HepG2 (cell line): ENCODE data around the gene CSNK1E. TPM values are rescaled to one million over a fixed set of nuclear protein-coding genes. Genes with fewer than 3 reads are reported as not detected.

ENCODE experiments used
- ATAC-seq: fragments of 200-7000 bp; cut with Tn5 transposase; 3 replicates; pipeline ENCODE4 v1.9.1; 2020; ENCODE audit warnings: mild to moderate bottlenecking, moderate library complexity
- BruUV-seq: library from RNA; stranded (reverse); fragments of 400-500 nt; replicated peaks from 2 replicates; lab custom pipeline; 2021; lab: Mats Ljungman, UMichigan
- CTCF ChIA-PET: fragments of 300-600 bp; formaldehyde crosslinking; extraction: SDS; loops from one replicate; lab custom pipeline; 2021; ENCODE audit warnings: low total read pairs, inconsistent platforms, low intra/inter-chr PET ratio; lab: Yijun Ruan, JAX
- POLR2A ChIA-PET: fragments of 350-600 bp; sonication (Branson Sonifier 250); formaldehyde crosslinking; loops from one replicate; lab custom pipeline; 2020; ENCODE audit warnings: antibody characterized with exemption, inconsistent platforms; lab: Yijun Ruan, JAX
- DNase-seq: peaks from one replicate; pipeline ENCODE4 v3.0.0-alpha.2; 2015; ENCODE audit warnings: low spot score
- FAIRE-seq: peaks from 3 replicates; lab custom pipeline; 2011; peaks lifted over from hg19 to GRCh38; lab: Jason Lieb, UNC
- H2AFZ ChIP-seq: one replicate; pipeline ENCODE4 v1.6.1; 2011; ENCODE audit warnings: low read length, inconsistent platforms
- H3K27ac ChIP-seq: fragments of 300-600 bp; 3 replicates; pipeline ENCODE4 v1.8.0; 2011; ENCODE audit warnings: mixed run types, mild to moderate bottlenecking, mixed read lengths, low read length, inconsistent platforms; ENCODE audit not compliant: insufficient read depth; ENCODE audit errors: extremely low read length
- H3K27me3 ChIP-seq, 2 experiments: fragments of 200-600 bp in 1 of 2; 2 replicates in 1 of 2; 3 replicates in 1 of 2; pipeline versions ENCODE4 v1.6.0 to v1.8.0; 2011; ENCODE audit warnings: low read length in 2 of 2, mild to moderate bottlenecking in 2 of 2, moderate library complexity in 2 of 2, inconsistent platforms in 1 of 2; ENCODE audit not compliant: insufficient read depth in 2 of 2, control insufficient read depth in 1 of 2
- H3K36me3 ChIP-seq, 2 experiments: fragments of 200-600 bp in 1 of 2; replicated peaks in 1 of 2; 2 replicates in 1 of 2; 3 replicates in 1 of 2; pipeline versions ENCODE4 v1.5.1 to v1.8.0; 2011; ENCODE audit warnings: low read length in 2 of 2, inconsistent platforms in 1 of 2; ENCODE audit not compliant: insufficient read depth in 2 of 2, control insufficient read depth in 1 of 2
- H3K4me1 ChIP-seq: 2 replicates; pipeline ENCODE4 v1.5.1; 2012; ENCODE audit warnings: low read length, inconsistent platforms; ENCODE audit not compliant: insufficient read depth
- H3K4me2 ChIP-seq: 2 replicates; pipeline ENCODE4 v1.6.0; 2011; ENCODE audit warnings: low read depth, low read length, inconsistent platforms
- H3K4me3 ChIP-seq, 3 experiments: fragments of 200-600 bp in 1 of 3; sonication (generic), shearing (Covaris generic) in 1 of 3; replicated peaks in 1 of 3; 2 replicates each; pipeline ENCODE4 v1.5.1; 2011 to 2016; ENCODE audit warnings: low read length in 3 of 3, inconsistent platforms in 2 of 3, low read depth in 2 of 3, mild to moderate bottlenecking in 2 of 3, control low read depth in 1 of 3, mixed read lengths in 1 of 3; ENCODE audit not compliant: insufficient read depth in 1 of 3
- H3K79me2 ChIP-seq: one replicate; pipeline ENCODE4 v1.6.1; 2011; ENCODE audit warnings: low read length, inconsistent platforms; ENCODE audit not compliant: insufficient read depth
- H3K9ac ChIP-seq: 2 replicates; pipeline ENCODE4 v1.6.0; 2011; ENCODE audit warnings: mild to moderate bottlenecking, low read depth, low read length, inconsistent platforms; ENCODE audit not compliant: insufficient read depth
- H3K9me3 ChIP-seq: 2 replicates; pipeline ENCODE4 v1.5.1; 2012; ENCODE audit warnings: mild to moderate bottlenecking, low read length
- H4K20me1 ChIP-seq: 2 replicates; pipeline ENCODE4 v1.6.0; 2011; ENCODE audit warnings: inconsistent platforms, mild to moderate bottlenecking, low read length, moderate library complexity; ENCODE audit not compliant: insufficient read depth
- RFX5 ChIP-seq: IDR thresholded peaks from 2 replicates; pipeline ENCODE4 v1.6.1; 2011; ENCODE audit warnings: low read depth, low read length, improper control_type of control experiment
- SNAPC5 ChIP-seq: sonication (generic); formaldehyde crosslinking; IDR thresholded peaks from 2 replicates; pipeline ENCODE4 v1.8.1; 2023; ENCODE audit warnings: mild to moderate bottlenecking, missing genetic modification reagents, borderline replicate concordance
- TGIF2 ChIP-seq: IDR thresholded peaks from 2 replicates; pipeline ENCODE4 v1.6.1; 2016; ENCODE audit warnings: control low read depth, missing compliant biosample characterization
- ZBTB49 ChIP-seq: sonication (generic); formaldehyde crosslinking; IDR thresholded peaks from 2 replicates; pipeline ENCODE4 v1.4.0; 2020; ENCODE audit warnings: missing genetic modification reagents, borderline replicate concordance
- ZNF121 ChIP-seq: sonication (generic); formaldehyde crosslinking; IDR thresholded peaks from 2 replicates; pipeline ENCODE4 v1.5.0; 2020; ENCODE audit warnings: mild to moderate bottlenecking, missing genetic modification reagents
- ZNF687 ChIP-seq: sonication (generic); formaldehyde crosslinking; IDR thresholded peaks from 2 replicates; pipeline ENCODE4 v1.5.1; 2020; ENCODE audit warnings: mild to moderate bottlenecking, missing genetic modification reagents, moderate library complexity
- WGBS: methylation state at CpG from one replicate; pipeline ENCODE4 v1.1.6; 2017; ENCODE audit warnings: low lambda C conversion rate; 5-methylcytosine and 5-hydroxymethylcytosine counted together
- in situ Hi-C: cut with HindIII; loops from 2 replicates; pipeline ENCODE4 v1.10.0; 2017; ENCODE audit warnings: low pct_unique_long_range_greater_than_20kb; ENCODE audit not compliant: extremely low pct_ligation_motif_present
- intact Hi-C: fragments of 100-400 bp; cut with micrococcal nuclease; formaldehyde crosslinking; loops from one replicate; pipeline ENCODE4 v1.10.0; 2022; ENCODE audit not compliant: unreplicated experiment
- polyA plus RNA-seq, 8 experiments: library from polyadenylated mRNA; depleted of rRNA in 3 of 8; stranded (reverse) in 7 of 8; unstranded in 1 of 8; fragments of >200 nt; fragmentation: Illumina TruSeq in 4 of 8; extraction: Trizol in 4 of 8; gene quantifications; 2 replicates each; pipeline versions ENCODE4 v1.2.1 to v1.2.3, GENCODE V29; 2011 to 2016; ENCODE audit warnings: low read depth in 4 of 8, missing spikeins in 1 of 8, mixed read lengths in 1 of 8; ENCODE audit not compliant: insufficient read depth in 1 of 8
- total RNA-seq, 5 experiments: library from RNA; depleted of rRNA; stranded (reverse); fragments of >200 nt; fragmentation: Illumina TruSeq; extraction: Trizol; gene quantifications; 2 replicates each; pipeline ENCODE4 v1.2.3, GENCODE V29; 2016; ENCODE audit warnings: low read depth in 1 of 5
- TF ChIP-seq, protein P1 (sequence below): IDR thresholded peaks from 2 replicates; pipeline ENCODE4 v1.6.1; 2016; ENCODE audit warnings: missing compliant biosample characterization, missing genetic modification reagents, borderline replicate concordance
- TF ChIP-seq, protein P2 (sequence below): sonication (generic); formaldehyde crosslinking; IDR thresholded peaks from 2 replicates; pipeline ENCODE4 v1.4.0; 2020; ENCODE audit warnings: missing genetic modification reagents, mild to moderate bottlenecking, borderline replicate concordance

Gene CSNK1E
- total and polyA plus RNA-seq, 2 of the 13 experiments (the other 11 are each of a cell fraction or from before 2014, with no cell fraction given) = 34.7 to 129 TPM

GRCh38 chr22:38353142-38353629 lies 36.0 kb upstream of the CSNK1E start (continued):
- TF ChIP-seq, protein P1, sequence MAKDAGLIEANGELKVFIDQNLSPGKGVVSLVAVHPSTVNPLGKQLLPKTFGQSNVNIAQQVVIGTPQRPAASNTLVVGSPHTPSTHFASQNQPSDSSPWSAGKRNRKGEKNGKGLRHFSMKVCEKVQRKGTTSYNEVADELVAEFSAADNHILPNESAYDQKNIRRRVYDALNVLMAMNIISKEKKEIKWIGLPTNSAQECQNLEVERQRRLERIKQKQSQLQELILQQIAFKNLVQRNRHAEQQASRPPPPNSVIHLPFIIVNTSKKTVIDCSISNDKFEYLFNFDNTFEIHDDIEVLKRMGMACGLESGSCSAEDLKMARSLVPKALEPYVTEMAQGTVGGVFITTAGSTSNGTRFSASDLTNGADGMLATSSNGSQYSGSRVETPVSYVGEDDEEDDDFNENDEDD (CRISPR knock-in tag) = 0 out of 2 replicates have a peak, but pooled peaks have one; percentile 40
- no peak for TF ChIP-seq RFX5
- TF ChIP-seq SNAPC5 = no peak
- no peak for TF ChIP-seq ZBTB49 (CRISPR knock-in tag)
- TF ChIP-seq TGIF2 (CRISPR knock-in tag) = no peak

DNA sequence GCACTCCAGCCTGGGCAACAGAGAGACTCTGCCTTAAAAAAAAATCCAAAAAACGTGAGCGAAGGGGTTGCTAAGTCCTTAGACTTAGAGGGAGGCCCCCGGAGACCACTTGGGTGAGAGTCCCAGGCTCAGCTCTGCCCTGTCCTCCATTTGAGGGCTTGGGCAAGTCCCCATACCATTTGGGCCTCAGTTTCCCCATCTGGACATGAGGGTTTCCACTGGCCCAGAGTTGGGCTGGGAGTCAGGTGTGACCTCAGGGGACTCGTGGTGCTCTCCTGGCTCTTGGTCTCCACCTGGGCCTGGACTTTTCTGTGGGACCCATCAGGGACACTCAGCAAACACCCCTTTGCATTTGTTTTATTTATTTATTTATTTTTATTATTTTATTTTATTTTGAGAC lies 35.2 kb upstream of the CSNK1E start:
- H3K36me3 ChIP-seq = no peaks in the 10 kb centered on the region
- H3K9ac ChIP-seq = no peak overlapping the region
- no peak overlapping the region for H2AFZ ChIP-seq
- intact Hi-C loops (loop anchor here (2.0 to 5.0 kb wide), 3 partner anchors 35 to 300 kb away; partner anchors contain the start of gene CSNK1E), in situ Hi-C loops (loop anchor here (5.0 to 10.0 kb wide), 3 partner anchors 55 to 298 kb away; partner anchors contain the start of gene PICK1)
- ChIA-PET CTCF (interaction anchor here (1.1 to 2.1 kb wide), 4 partner anchors 51 to 300 kb away, joined by 3 to 18 read pairs (median 10); no protein-coding TSS in a partner anchor), POLR2A (no interaction called here)
- ATAC-seq (no peak), DNase-seq (no peak), FAIRE-seq (no peak)
- H4K20me1 ChIP-seq = no peaks in the 10 kb centered on the region; the same call in 1 of the 2 replicates
- H3K4me3 ChIP-seq = no peak overlapping the region
- WGBS = 87% methylated on average over 4 of the region's 4 CpGs
- H3K9me3 ChIP-seq = no peaks in the 10 kb centered on the region
- peaks cover 0 to 6% of the 10 kb centered on the region in 2 experiments; a peak in 2 of 5 replicates for H3K27me3 ChIP-seq
- H3K4me2 ChIP-seq = no peak overlapping the region
- no peaks in the 10 kb centered on the region for H3K79me2 ChIP-seq
- BruUV-seq = no TSS peak
- H3K4me1 ChIP-seq = peaks cover 49% of the 10 kb centered on the region
- no peak overlapping the region for H3K27ac ChIP-seq
- TF ChIP-seq ZNF121 (no peak), ZNF687 (CRISPR knock-in tag) (no peak)
- TF ChIP-seq, protein P2, sequence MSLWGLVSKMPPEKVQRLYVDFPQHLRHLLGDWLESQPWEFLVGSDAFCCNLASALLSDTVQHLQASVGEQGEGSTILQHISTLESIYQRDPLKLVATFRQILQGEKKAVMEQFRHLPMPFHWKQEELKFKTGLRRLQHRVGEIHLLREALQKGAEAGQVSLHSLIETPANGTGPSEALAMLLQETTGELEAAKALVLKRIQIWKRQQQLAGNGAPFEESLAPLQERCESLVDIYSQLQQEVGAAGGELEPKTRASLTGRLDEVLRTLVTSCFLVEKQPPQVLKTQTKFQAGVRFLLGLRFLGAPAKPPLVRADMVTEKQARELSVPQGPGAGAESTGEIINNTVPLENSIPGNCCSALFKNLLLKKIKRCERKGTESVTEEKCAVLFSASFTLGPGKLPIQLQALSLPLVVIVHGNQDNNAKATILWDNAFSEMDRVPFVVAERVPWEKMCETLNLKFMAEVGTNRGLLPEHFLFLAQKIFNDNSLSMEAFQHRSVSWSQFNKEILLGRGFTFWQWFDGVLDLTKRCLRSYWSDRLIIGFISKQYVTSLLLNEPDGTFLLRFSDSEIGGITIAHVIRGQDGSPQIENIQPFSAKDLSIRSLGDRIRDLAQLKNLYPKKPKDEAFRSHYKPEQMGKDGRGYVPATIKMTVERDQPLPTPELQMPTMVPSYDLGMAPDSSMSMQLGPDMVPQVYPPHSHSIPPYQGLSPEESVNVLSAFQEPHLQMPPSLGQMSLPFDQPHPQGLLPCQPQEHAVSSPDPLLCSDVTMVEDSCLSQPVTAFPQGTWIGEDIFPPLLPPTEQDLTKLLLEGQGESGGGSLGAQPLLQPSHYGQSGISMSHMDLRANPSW (CRISPR knock-in tag) = no peak
